GM19452 (cell line): Measurements from ENCODE around the gene HDAC5.
"Not testable (repeated sequence)": the region's sequence is repeated elsewhere in the genome, so short reads cannot be mapped to it uniquely, and the experiment has no call there.

Experiments
- ATAC-seq: cut with Tn5 transposase; IDR thresholded peaks from one replicate; pipeline ENCODE4 v1.9.1; 2021; ENCODE audit not compliant: unreplicated experiment

The HDAC5 gene

GRCh38 chr17:44037471-44037870 lies 86.0 kb downstream of the HDAC5 start:
- ATAC-seq: no peak

GRCh38 chr17:44034688-44035087 lies 88.8 kb downstream of the HDAC5 start:
- ATAC-seq: not testable (repeated sequence)

DNA sequence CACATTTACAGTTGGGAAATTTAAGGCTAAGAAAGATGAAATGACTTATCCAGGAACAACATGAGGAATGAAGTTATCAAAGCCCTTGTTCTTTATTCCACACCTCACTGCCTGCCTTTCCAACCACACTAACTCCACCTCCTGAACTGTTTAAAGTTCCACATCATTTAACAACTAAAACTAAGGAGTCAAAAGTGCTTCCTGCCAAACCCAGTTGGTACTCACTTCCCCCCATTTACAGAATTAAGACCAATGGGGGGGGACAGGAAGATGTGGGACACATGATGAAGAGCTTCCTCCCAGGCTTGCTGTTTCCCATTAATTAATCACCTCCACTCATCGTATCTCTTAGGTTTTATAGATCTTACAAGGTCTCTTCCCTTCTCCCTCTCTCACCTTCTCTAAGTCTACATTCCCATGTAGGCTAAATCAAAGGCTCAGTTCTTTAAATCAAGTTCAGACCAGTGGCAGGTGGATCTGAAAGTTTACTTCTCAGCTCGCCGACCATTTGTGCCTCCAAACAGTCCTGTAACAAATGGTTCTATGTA lies 89.5 kb downstream of the HDAC5 start:
- no peak for ATAC-seq

DNA sequence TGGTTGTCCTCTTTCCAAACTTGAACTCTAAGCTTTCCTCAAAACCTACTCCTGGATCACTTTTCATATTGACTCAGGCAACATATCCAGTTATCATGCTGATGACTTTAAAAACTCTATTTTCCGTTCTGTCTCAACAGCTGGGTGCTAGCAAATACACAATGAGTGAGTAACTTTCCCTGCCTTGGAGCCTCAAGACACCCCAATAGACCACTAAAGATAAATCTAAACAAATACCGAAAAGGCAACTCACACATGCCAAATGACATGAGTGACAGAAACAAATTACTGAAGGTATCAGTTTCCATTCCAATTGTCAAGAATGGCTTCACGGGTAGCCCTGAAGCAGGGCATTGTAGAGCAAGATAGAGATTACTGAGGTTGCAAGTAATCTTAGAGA lies 93.0 kb downstream of the HDAC5 start:
- no peak for ATAC-seq

DNA sequence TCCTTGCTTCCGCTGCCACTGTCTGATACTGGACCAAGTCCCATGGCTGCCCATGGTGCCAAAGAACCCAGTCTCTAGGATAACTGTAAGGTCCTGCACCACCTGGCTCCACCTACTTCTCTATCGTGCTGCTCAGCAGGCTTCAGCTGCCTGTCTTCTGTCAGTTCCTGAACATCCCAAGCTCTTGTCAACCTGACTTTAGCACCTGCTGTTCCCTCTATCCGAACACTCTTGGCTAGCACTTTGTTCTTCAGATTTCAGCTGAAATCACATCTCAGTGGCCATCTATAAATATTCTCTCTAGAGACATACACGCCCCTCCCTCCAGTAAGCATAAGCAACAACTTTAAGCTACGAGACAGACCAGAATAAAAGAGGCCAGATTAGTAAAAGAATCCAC lies 93.7 kb downstream of the HDAC5 start:
- ATAC-seq: no peak
